ENCODE measurements around the gene DNAJC6.

The DNAJC6 gene

GRCh38 chr1:65388908-65389695, 79.8 kb downstream of the DNAJC6 start:
- Histone ChIP-seq H3K9me3 (ENCODE audit: control insufficient read depth in 1 of 2, low read length in 2 of 2) (no peaks in the 10 kb centered on the region), H3K27ac (ENCODE audit: low read length) (no peak overlapping the region), H3K36me3 (ENCODE audit: control insufficient read depth in 1 of 2, insufficient read depth in 2 of 2, low read length in 2 of 2) (no peaks in the 10 kb centered on the region), H3K4me1 (ENCODE audit: control insufficient read depth in 1 of 2, insufficient read depth in 2 of 2, low read length in 2 of 2) (no peaks in the 10 kb centered on the region), H3K4me3 (ENCODE audit: low read depth in 1 of 2, low read length in 2 of 2) (no peak overlapping the region), H3K27me3 (ENCODE audit: low read depth, low read length) (no peaks in the 10 kb centered on the region)

GRCh38 chr1:65392497-65392896, 83.2 kb downstream of the DNAJC6 start:
- Histone ChIP-seq H3K4me1 (ENCODE audit: control insufficient read depth in 1 of 2, insufficient read depth in 2 of 2, low read length in 2 of 2) (no peaks in the 10 kb centered on the region), H3K27ac (ENCODE audit: low read length) (no peak overlapping the region), H3K4me3 (ENCODE audit: low read depth in 1 of 2, low read length in 2 of 2) (no peak overlapping the region), H3K27me3 (ENCODE audit: low read depth, low read length) (no peaks in the 10 kb centered on the region), H3K9me3 (ENCODE audit: control insufficient read depth in 1 of 2, low read length in 2 of 2) (no peaks in the 10 kb centered on the region), H3K36me3 (ENCODE audit: control insufficient read depth in 1 of 2, insufficient read depth in 2 of 2, low read length in 2 of 2) (no peaks in the 10 kb centered on the region)

DNA sequence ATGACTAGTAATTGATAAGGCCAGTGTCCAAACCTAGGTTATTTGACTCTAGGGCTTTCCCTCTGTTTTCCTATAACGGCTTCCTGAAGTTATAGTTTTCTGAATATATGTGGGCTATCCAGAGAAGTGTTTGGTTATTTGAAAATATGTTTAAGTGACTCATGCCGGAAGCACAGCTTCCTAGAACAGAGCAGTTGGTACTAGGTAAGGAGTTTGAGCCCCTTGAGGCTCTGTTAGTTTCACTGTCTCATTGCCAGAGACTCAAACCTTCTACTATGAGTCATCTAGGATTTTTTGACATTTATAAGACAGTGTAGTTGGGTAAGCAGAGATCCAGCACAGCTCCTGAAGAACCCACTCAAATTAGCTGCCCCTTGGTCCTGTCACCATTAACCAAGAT, 84.0 kb downstream of the DNAJC6 start:
- no peaks in the 10 kb centered on the region for H3K9me3 ChIP-seq (ENCODE audit: control insufficient read depth in 1 of 2, low read length in 2 of 2)
- H3K36me3 ChIP-seq (ENCODE audit: control insufficient read depth in 1 of 2, insufficient read depth in 2 of 2, low read length in 2 of 2) = no peaks in the 10 kb centered on the region
- H3K27me3 ChIP-seq (ENCODE audit: low read depth, low read length) = no peaks in the 10 kb centered on the region
- no peaks in the 10 kb centered on the region for H3K4me1 ChIP-seq (ENCODE audit: control insufficient read depth in 1 of 2, insufficient read depth in 2 of 2, low read length in 2 of 2)
- no peak overlapping the region for H3K4me3 ChIP-seq (ENCODE audit: low read depth in 1 of 2, low read length in 2 of 2)
- H3K27ac ChIP-seq (ENCODE audit: low read length) = no peak overlapping the region

DNA sequence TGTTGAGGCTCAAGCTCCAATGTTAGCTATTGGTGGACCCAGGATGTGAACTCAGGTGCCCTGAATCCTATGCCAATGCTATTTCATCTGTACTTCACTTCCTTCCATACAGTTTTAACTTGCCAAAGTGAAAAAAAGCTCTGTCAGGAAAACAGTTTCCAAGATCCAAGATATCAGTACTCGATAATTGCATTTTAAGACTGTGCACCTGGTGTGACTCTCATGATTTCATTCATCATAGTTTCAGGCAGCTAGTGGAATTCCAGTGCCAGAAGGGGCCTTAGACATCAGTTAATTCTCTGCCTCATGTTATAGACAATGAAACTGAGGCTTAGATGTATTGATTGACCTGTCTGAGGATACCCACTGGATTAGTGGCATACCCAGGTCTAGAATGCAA, 84.6 kb downstream of the DNAJC6 start:
- no peaks in the 10 kb centered on the region for H3K9me3 ChIP-seq (ENCODE audit: control insufficient read depth in 1 of 2, low read length in 2 of 2)
- no peak overlapping the region for H3K4me3 ChIP-seq (ENCODE audit: low read depth in 1 of 2, low read length in 2 of 2)
- no peaks in the 10 kb centered on the region for H3K36me3 ChIP-seq (ENCODE audit: control insufficient read depth in 1 of 2, insufficient read depth in 2 of 2, low read length in 2 of 2)
- H3K4me1 ChIP-seq (ENCODE audit: control insufficient read depth in 1 of 2, insufficient read depth in 2 of 2, low read length in 2 of 2) = no peaks in the 10 kb centered on the region
- H3K27ac ChIP-seq (ENCODE audit: low read length) = no peak overlapping the region
- H3K27me3 ChIP-seq (ENCODE audit: low read depth, low read length) = no peaks in the 10 kb centered on the region

DNA sequence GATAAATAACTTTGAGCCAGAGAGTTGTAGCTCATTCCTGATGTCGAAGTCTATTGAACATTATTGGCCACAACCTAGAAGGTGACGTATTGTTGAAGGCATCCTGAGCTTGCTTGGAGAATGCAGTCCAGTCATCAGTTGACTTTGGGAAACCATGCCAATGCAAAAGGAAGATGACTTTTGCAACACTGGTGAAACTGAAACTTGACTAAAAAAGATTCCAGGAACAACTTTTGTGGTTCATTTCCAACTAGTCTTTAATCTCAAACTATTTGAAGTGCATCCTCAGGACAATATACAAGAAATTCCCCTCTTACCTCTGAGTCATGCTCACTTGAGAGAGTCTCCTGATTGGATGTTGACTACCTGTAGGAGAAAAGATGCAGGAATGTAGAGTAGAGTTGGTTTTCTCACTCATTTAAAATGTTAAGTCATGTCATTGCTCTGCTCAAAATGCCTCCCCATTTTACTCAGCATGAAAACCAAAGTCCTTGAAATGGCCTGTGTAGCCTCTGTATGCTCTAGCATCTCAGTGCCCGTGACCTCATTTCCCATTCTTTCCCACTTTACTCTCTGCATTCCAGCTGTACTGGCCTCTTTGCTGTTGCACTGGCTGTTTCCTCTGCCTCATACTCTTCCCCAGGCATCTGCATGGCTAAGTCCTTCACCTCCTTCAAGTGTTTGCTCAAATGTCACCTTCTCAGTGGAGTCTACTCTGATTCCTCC, 86.7 kb downstream of the DNAJC6 start:
- H3K4me1 ChIP-seq (ENCODE audit: control insufficient read depth in 1 of 2, insufficient read depth in 2 of 2, low read length in 2 of 2) = no peaks in the 10 kb centered on the region
- H3K4me3 ChIP-seq (ENCODE audit: low read depth in 1 of 2, low read length in 2 of 2) = no peak overlapping the region
- H3K27me3 ChIP-seq (ENCODE audit: low read depth, low read length) = no peaks in the 10 kb centered on the region
- H3K27ac ChIP-seq (ENCODE audit: low read length) = no peak overlapping the region
- no peaks in the 10 kb centered on the region for H3K9me3 ChIP-seq (ENCODE audit: control insufficient read depth in 1 of 2, low read length in 2 of 2)
- H3K36me3 ChIP-seq (ENCODE audit: control insufficient read depth in 1 of 2, insufficient read depth in 2 of 2, low read length in 2 of 2) = no peaks in the 10 kb centered on the region

DNA sequence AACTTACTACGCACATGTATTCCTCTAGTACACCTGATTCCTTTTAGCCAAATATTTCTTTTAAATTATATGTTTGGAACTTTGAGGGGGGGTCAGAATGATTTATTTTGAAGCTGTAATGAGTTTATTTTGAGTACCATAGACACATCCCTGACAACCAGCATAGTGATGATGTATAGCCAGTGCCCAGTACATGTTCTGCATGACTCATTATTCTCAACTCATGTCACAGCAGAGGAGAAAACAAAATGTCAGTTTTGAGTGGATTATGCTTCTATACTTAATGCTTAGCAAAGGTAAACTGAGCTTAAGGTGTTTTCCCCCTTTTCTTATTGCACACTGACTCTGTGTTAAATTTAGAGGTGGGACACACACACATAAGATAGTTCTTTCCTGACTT, 88.7 kb downstream of the DNAJC6 start:
- Histone ChIP-seq H3K4me3 (ENCODE audit: low read depth in 1 of 2, low read length in 2 of 2) (no peak overlapping the region), H3K27ac (ENCODE audit: low read length) (no peak overlapping the region), H3K36me3 (ENCODE audit: control insufficient read depth in 1 of 2, insufficient read depth in 2 of 2, low read length in 2 of 2) (no peaks in the 10 kb centered on the region), H3K9me3 (ENCODE audit: control insufficient read depth in 1 of 2, low read length in 2 of 2) (no peaks in the 10 kb centered on the region), H3K4me1 (ENCODE audit: control insufficient read depth in 1 of 2, insufficient read depth in 2 of 2, low read length in 2 of 2) (no peaks in the 10 kb centered on the region), H3K27me3 (ENCODE audit: low read depth, low read length) (no peaks in the 10 kb centered on the region)

DNA sequence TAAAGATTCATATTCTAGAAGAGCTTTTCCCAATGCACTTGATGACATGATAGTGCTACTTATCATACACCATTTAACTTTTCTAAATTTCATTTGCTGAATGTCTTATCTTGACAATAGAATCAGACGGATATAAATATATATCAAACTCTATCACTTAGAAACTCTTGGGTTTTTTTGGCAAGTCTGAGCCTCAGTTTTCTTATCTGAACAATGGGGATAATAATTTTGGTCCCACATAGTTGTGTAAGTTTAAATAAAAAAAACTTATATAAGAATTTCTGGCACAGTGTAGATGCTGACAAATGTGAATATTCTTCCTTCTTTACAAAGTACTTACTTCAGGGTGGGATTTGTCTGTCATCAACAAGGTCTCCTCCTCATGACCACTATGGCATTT, 89.7 kb downstream of the DNAJC6 start:
- Histone ChIP-seq H3K36me3 (ENCODE audit: control insufficient read depth in 1 of 2, insufficient read depth in 2 of 2, low read length in 2 of 2) (no peaks in the 10 kb centered on the region), H3K27me3 (ENCODE audit: low read depth, low read length) (no peaks in the 10 kb centered on the region), H3K27ac (ENCODE audit: low read length) (no peak overlapping the region), H3K4me1 (ENCODE audit: control insufficient read depth in 1 of 2, insufficient read depth in 2 of 2, low read length in 2 of 2) (no peaks in the 10 kb centered on the region), H3K4me3 (ENCODE audit: low read depth in 1 of 2, low read length in 2 of 2) (no peak overlapping the region), H3K9me3 (ENCODE audit: control insufficient read depth in 1 of 2, low read length in 2 of 2) (no peaks in the 10 kb centered on the region)

DNA sequence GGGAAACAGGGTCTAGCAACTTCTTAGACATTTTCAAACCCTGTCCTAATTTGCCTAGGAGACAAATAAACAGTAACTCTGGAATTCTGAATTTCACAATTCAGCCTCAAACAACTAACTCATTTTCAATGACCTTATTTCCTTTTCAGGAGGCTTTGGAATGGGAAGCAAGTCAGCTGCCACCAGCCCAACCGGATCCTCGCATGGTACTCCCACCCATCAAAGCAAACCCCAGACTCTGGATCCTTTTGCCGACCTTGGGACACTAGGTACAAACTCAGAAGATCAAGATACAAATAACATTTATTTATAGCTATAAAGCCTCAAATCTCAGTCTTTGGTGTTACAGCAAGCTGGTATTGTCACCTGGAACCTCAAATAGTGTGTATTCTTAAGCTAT, 92.3 kb downstream of the DNAJC6 start:
- H3K27ac ChIP-seq (ENCODE audit: low read length) = no peak overlapping the region
- H3K4me3 ChIP-seq (ENCODE audit: low read depth in 1 of 2, low read length in 2 of 2) = no peak overlapping the region
- no peaks in the 10 kb centered on the region for H3K27me3 ChIP-seq (ENCODE audit: low read depth, low read length)
- no peaks in the 10 kb centered on the region for H3K9me3 ChIP-seq (ENCODE audit: control insufficient read depth in 1 of 2, low read length in 2 of 2)
- peaks cover 0 to 4% of the 10 kb centered on the region in 2 donors for H3K36me3 ChIP-seq (ENCODE audit: control insufficient read depth in 1 of 2, insufficient read depth in 2 of 2, low read length in 2 of 2)
- H3K4me1 ChIP-seq (ENCODE audit: control insufficient read depth in 1 of 2, insufficient read depth in 2 of 2, low read length in 2 of 2) = no peaks in the 10 kb centered on the region

GRCh38 chr1:65404941-65405340, 95.6 kb downstream of the DNAJC6 start:
- Histone ChIP-seq H3K36me3 (ENCODE audit: control insufficient read depth in 1 of 2, insufficient read depth in 2 of 2, low read length in 2 of 2) (peaks cover 0 to 7% of the 10 kb centered on the region in 2 donors), H3K4me3 (ENCODE audit: low read depth in 1 of 2, low read length in 2 of 2) (no peak overlapping the region), H3K4me1 (ENCODE audit: control insufficient read depth in 1 of 2, insufficient read depth in 2 of 2, low read length in 2 of 2) (no peaks in the 10 kb centered on the region), H3K27ac (ENCODE audit: low read length) (no peak overlapping the region), H3K27me3 (ENCODE audit: low read depth, low read length) (no peaks in the 10 kb centered on the region), H3K9me3 (ENCODE audit: control insufficient read depth in 1 of 2, low read length in 2 of 2) (no peaks in the 10 kb centered on the region)

GRCh38 chr1:65407877-65408276, 98.5 kb downstream of the DNAJC6 start:
- no peak overlapping the region for H3K4me3 ChIP-seq (ENCODE audit: low read depth in 1 of 2, low read length in 2 of 2)
- no peak overlapping the region for H3K27ac ChIP-seq (ENCODE audit: low read length)
- H3K4me1 ChIP-seq (ENCODE audit: control insufficient read depth in 1 of 2, insufficient read depth in 2 of 2, low read length in 2 of 2) = no peaks in the 10 kb centered on the region
- H3K9me3 ChIP-seq (ENCODE audit: control insufficient read depth in 1 of 2, low read length in 2 of 2) = no peaks in the 10 kb centered on the region
- no peaks in the 10 kb centered on the region for H3K27me3 ChIP-seq (ENCODE audit: low read depth, low read length)
- H3K36me3 ChIP-seq (ENCODE audit: control insufficient read depth in 1 of 2, insufficient read depth in 2 of 2, low read length in 2 of 2) = peaks cover 0 to 7% of the 10 kb centered on the region in 2 donors

- Histone ChIP-seq H3K4me3 (ENCODE audit: low read depth in 1 of 2, low read length in 2 of 2) (no peak overlapping the region), H3K27ac (ENCODE audit: low read length) (no peak overlapping the region), H3K27me3 (ENCODE audit: low read depth, low read length) (no peaks in the 10 kb centered on the region), H3K4me1 (ENCODE audit: control insufficient read depth in 1 of 2, insufficient read depth in 2 of 2, low read length in 2 of 2) (no peaks in the 10 kb centered on the region), H3K36me3 (ENCODE audit: control insufficient read depth in 1 of 2, insufficient read depth in 2 of 2, low read length in 2 of 2) (peaks cover 0 to 7% of the 10 kb centered on the region in 2 donors), H3K9me3 (ENCODE audit: control insufficient read depth in 1 of 2, low read length in 2 of 2) (no peaks in the 10 kb centered on the region)
Observed at GRCh38 chr1:65409314-65409713, 100.0 kb downstream of the DNAJC6 start.
